GM23248 (cell line): ENCODE measurements around the gene WNT9A.

Experiments
- EZH2 ChIP-seq: fragments of 200-600 bp; sonication (generic); IDR thresholded peaks from 2 replicates; pipeline ENCODE4 v1.6.1; 2018; ENCODE audit warnings: antibody characterized with exemption, mild to moderate bottlenecking; ENCODE audit not compliant: insufficient read depth, poor library complexity, severe bottlenecking
- EZH2phosphoT487 ChIP-seq: fragments of 200-600 bp; sonication (generic); IDR thresholded peaks from 2 replicates; pipeline ENCODE4 v1.6.1; 2018; ENCODE audit warnings: antibody characterized with exemption, moderate library complexity, mild to moderate bottlenecking, low read depth; ENCODE audit not compliant: insufficient read depth

DNA sequence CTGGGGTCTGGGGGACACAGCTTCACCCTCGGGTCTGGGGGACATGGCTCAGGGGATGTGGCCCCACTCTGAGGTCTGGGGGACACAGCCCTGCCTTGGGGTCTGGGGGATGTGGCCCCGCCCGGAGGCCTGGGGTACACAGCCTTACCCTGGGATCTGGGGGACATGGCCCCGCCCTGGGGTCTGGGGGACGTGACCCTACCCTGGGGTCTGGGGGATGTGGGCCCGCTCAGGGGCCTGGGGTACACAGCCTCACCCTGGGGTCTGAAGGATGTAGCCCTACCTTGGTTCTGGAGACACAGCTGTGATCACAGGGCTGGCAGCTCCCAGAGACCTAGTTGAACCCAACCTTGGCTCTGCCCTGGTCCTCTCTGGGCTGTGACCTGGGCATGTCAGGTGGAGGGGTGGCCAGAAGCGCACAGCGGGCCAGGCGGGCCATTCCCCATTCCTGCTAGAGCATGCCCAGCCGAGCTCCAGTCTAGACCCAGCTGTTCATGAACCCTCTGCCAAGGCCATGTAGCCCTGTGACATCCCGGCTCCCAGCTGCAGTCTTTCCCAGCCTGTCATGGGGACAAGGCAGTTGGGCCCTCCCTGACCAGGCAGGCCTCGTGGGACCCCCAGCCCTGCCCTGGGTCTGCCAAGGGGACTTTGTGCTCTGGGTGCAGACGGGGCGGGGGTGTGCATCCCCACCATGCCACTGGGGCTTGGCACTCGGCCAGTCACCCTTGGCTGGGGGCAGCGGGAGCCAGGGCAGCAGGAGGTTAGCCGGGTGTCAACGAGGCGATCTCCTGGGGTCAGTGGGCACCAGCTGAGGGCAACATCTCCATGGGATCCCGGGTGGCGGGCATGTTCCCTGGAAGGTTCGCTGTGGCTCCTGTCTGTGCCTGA is 43.9 kb downstream of the WNT9A start:
- TF ChIP-seq EZH2 = no peak
- TF ChIP-seq EZH2phosphoT487 = no peak
